GM12865 (cell line): ENCODE results near the gene HINT1.

Source experiments
- DNase-seq: peaks from one replicate; pipeline ENCODE4 v3.0.0; 2010; ENCODE audit warnings: low read depth
- H3K4me3 ChIP-seq: 2 replicates; pipeline ENCODE4 v1.5.1; 2011; ENCODE audit warnings: mild to moderate bottlenecking, low read depth, low read length, control low read depth
- TF ChIP-seq, protein P1 (sequence below): IDR thresholded peaks from 2 replicates; pipeline ENCODE4 v1.5.1; 2011; ENCODE audit warnings: low read length, control low read depth, low read depth, inconsistent platforms; ENCODE audit not compliant: insufficient read depth; ENCODE audit errors: missing control alignments

The HINT1 gene

DNA sequence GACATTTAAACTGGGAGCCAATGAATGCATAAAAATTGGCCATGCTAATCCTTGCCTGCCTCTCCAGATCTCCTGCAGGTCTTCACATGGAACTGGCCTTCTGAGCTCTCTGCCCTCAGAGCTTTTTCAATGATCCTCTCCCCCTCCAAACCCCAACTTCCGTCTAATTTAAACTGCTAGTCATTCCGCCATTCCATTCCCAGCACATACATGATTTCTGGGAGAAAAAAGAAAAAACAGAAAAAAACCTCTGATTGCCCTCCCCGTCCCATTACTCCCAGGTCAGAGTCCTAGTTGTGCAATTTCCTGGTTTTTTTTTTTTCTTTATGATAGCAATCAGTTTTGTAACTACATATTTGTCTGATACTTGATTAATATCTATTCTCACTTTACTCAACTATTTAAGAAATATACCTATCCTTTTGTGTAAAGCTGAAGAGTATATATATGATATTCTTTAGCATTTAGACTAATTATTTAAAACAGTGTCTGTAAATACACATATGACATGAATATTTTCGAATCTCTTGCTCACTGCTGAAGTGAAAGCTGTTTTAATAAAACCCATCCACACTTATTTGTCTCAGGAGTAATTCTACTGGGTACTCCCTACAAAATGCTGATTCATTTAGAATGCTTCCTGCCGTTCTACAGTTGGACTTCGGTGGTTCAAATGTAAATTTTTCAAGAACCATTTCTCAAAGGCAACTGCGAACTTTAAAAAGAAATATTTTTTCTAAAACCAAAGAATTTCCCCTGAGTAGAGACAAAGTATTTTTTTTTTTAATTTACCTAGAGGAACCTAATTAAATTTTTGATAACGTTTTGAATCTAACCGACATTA, 1.6 kb downstream of the HINT1 start:
- TF ChIP-seq, protein P1, sequence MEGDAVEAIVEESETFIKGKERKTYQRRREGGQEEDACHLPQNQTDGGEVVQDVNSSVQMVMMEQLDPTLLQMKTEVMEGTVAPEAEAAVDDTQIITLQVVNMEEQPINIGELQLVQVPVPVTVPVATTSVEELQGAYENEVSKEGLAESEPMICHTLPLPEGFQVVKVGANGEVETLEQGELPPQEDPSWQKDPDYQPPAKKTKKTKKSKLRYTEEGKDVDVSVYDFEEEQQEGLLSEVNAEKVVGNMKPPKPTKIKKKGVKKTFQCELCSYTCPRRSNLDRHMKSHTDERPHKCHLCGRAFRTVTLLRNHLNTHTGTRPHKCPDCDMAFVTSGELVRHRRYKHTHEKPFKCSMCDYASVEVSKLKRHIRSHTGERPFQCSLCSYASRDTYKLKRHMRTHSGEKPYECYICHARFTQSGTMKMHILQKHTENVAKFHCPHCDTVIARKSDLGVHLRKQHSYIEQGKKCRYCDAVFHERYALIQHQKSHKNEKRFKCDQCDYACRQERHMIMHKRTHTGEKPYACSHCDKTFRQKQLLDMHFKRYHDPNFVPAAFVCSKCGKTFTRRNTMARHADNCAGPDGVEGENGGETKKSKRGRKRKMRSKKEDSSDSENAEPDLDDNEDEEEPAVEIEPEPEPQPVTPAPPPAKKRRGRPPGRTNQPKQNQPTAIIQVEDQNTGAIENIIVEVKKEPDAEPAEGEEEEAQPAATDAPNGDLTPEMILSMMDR, result no peak
- peak; percentile 40 for DNase-seq
- peak overlapping the region; percentile 99 for H3K4me3 ChIP-seq

DNA sequence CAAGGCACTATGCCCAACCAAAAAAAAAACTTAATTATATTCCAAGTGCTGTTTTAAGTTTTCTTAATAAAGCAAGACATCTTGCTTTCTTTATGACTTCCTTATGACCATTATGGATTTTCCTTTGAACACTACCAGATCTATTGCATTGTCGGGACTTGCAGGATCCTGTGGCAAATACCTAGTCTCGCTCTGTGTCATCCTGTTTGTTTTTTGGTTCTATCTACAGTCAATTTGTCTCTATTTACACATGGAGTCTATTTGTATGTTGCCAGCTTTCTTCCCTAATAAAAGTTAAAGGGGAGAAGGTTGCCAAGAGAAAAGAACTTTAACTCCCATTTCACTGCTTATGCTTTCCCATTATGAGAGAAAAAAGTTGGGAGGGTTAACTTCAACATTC, 4.9 kb downstream of the HINT1 start:
- no peak overlapping the region for H3K4me3 ChIP-seq
- no peak for DNase-seq
- TF ChIP-seq, protein P1, result no peak

DNA sequence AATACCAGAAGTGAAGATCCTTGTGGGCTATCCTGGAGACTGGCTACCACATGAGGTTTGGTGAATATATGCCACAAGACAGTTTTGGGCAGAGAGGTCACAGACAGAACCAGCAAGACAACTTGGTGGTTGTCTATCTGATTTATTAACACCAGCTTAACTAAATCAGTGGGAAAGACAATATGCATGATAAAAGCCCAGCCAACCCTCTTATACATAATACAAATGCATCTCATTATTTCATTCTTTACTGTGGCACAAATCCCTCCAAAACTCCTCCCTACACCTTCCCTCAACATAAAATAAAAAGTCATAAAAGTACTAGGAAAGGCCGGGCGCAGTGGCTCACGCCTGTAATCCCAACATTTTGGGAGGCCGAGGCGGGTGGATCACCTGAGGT, 8.1 kb downstream of the HINT1 start:
- DNase-seq, result no peak
- TF ChIP-seq, protein P1, result no peak

DNA sequence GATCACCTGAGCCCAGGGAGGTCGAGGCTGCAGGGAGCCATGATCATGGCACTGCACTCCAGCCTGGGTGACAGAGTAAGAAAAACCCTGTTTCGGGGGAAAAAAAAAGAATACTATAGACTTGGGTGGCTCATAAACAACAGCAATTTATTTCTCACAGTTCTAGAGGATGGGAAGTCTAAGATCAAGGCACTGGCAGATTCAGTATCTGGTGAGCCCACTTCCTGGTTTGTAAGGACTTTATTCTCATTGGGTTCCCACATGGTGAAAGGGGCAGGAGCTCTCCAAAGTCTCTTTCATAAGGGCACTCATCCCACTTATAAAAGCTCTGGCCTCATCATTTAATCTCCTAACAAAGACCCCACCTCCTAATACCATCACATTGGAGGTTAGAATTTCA, 8.7 kb downstream of the HINT1 start:
- TF ChIP-seq, protein P1, result no peak
- H3K4me3 ChIP-seq, result no peak overlapping the region
- no peak for DNase-seq

More for the DNA sequence above, 8.1 kb downstream of the HINT1 start:
- no peak overlapping the region for H3K4me3 ChIP-seq

DNA sequence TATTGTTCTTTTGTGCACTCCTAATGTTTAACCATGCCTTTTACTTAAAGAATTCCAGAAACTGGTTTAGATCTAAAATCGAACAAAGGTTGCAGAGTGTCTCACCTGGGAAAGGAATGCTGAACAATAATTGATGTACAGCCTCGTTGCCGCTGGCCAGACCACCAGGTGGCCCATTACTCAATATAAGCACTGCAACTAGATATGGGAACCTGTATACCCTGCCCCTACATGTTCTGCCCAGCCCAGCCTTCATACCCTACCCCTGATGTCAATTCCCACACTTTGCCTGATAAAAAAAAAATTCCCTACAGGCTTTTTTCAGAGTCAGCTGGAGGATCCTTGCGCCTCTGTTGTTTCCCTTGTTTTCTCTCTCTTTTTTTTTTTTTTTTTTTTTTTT, 13.8 kb downstream of the HINT1 start:
- no peak for DNase-seq
- no peak overlapping the region for H3K4me3 ChIP-seq
- TF ChIP-seq, protein P1, result no peak

DNA sequence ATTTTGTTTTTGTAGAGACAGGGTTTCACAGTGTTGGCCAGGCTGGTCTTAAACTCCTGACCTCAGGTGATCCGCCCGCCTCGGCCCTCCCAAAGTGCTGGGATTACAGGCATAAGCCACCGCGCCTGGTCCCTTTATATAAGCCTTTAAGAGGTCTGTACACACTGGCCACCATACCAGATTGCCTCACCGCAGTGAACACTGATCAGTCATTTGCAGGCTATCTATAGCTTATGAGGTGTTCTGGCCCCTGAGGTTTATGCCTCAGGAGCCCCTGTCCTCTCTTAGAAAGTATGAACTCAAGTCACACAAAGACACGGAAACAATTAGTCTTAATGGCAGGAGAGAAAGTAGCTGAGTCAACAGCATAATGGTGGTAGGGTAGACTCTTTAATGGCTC, 14.6 kb downstream of the HINT1 start:
- no peak for DNase-seq
- TF ChIP-seq, protein P1, result no peak
- H3K4me3 ChIP-seq, result no peak overlapping the region

DNA sequence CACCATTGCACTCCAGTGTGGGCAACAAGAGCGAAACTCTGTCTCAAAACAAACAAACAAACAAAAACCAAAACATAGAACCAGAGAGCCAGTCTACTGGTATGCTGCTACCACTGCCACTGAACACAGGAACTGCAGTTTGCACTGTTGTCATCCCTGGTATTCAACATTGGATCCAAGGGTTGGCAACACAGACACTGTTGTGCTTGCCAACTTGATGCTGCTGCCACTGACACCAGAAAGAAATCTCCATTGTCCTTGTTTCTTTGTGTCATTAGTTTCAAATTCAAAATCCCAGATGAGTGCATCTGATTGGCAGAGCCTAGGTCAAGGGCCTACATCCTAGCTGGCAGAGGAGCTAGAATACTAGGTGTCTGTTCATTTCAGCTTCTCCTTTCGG, 16.2 kb downstream of the HINT1 start:
- no peak for DNase-seq

More for the DNA sequence above, 16.2 kb downstream of the HINT1 start:
- TF ChIP-seq, protein P1, result no peak
- H3K4me3 ChIP-seq, result no peak overlapping the region
